ENCODE data around the gene SOX6.

The SOX6 gene

GRCh38 chr11:15918674-15919073 lies 437.7 kb downstream of the SOX6 start:
- DNase-seq: no peak

GRCh38 chr11:15918212-15918611 lies 438.1 kb downstream of the SOX6 start:
- no peak for DNase-seq
